MM.1S (cell line): Measurements from ENCODE around the gene ALDOB.

Experiments used
- DNase-seq: peaks from one replicate; pipeline ENCODE4 v3.0.0-alpha.2; 2015
- H2AFZ ChIP-seq: fragments of 300-600 bp; sonication (generic); 2 replicates; pipeline ENCODE4 v1.6.0; 2016; ENCODE audit warnings: antibody characterized with exemption, low read length
- H3F3A ChIP-seq: fragments of 300-600 bp; sonication (generic); 2 replicates; pipeline ENCODE4 v1.6.1; 2016; ENCODE audit warnings: mild to moderate bottlenecking, antibody characterized with exemption, low read length, moderate library complexity, mixed read lengths; ENCODE audit not compliant: insufficient read depth
- H3K27ac ChIP-seq: fragments of 300-600 bp; sonication (generic); 2 replicates; pipeline ENCODE4 v1.5.1; 2016; ENCODE audit warnings: mild to moderate bottlenecking, low read length
- H3K27me3 ChIP-seq: fragments of 300-600 bp; sonication (generic); replicated peaks from 2 replicates; pipeline ENCODE4 v1.6.0; 2016; ENCODE audit warnings: low read length; ENCODE audit not compliant: insufficient read depth
- H3K36me3 ChIP-seq: fragments of 300-600 bp; sonication (generic); replicated peaks from 2 replicates; pipeline ENCODE4 v1.6.1; 2016; ENCODE audit warnings: mild to moderate bottlenecking, low read length, mixed read lengths; ENCODE audit not compliant: insufficient read depth
- H3K4me1 ChIP-seq: fragments of 300-600 bp; sonication (generic); 2 replicates; pipeline ENCODE4 v1.6.1; 2016; ENCODE audit warnings: low read length, mixed read lengths
- H3K4me2 ChIP-seq: fragments of 300-600 bp; sonication (generic); 2 replicates; pipeline ENCODE4 v1.6.0; 2016; ENCODE audit warnings: low read depth, low read length
- H3K4me3 ChIP-seq: fragments of 300-600 bp; sonication (generic); 2 replicates; pipeline ENCODE4 v1.5.1; 2016; ENCODE audit warnings: low read length, mixed read lengths
- H3K79me2 ChIP-seq: fragments of 300-600 bp; sonication (generic); 2 replicates; pipeline ENCODE4 v1.6.1; 2016; ENCODE audit warnings: mixed run types, low read length, mixed read lengths
- H3K9ac ChIP-seq: fragments of 300-600 bp; sonication (generic); 2 replicates; pipeline ENCODE4 v1.6.1; 2016; ENCODE audit warnings: low read length, mixed read lengths
- H3K9me2 ChIP-seq: fragments of 300-600 bp; sonication (generic); replicated peaks from 2 replicates; pipeline ENCODE4 v1.6.1; 2016; ENCODE audit warnings: mild to moderate bottlenecking, low read length, mixed read lengths; ENCODE audit not compliant: insufficient read depth
- H3K9me3 ChIP-seq: fragments of 300-600 bp; sonication (generic); replicated peaks from 2 replicates; pipeline ENCODE4 v1.6.1; 2016; ENCODE audit warnings: mild to moderate bottlenecking, low read length, mixed read lengths; ENCODE audit not compliant: insufficient read depth
- H4K20me1 ChIP-seq: fragments of 300-600 bp; sonication (generic); 2 replicates; pipeline ENCODE4 v1.6.1; 2016; ENCODE audit warnings: mild to moderate bottlenecking, low read length, moderate library complexity, mixed read lengths; ENCODE audit not compliant: insufficient read depth
- CTCF ChIP-seq: fragments of 300-600 bp; sonication (generic); IDR thresholded peaks from 2 replicates; pipeline ENCODE4 v1.5.1; 2016; ENCODE audit warnings: antibody characterized with exemption, low read length, mixed read lengths
- EZH2 ChIP-seq: fragments of 300-600 bp; sonication (generic); optimal IDR thresholded peaks from 2 replicates; pipeline ENCODE3; 2017; ENCODE audit warnings: low read depth, mild to moderate bottlenecking, antibody characterized with exemption, low read length, mixed read lengths
- EZH2phosphoT487 ChIP-seq: fragments of 300-600 bp; sonication (generic); IDR thresholded peaks from 2 replicates; pipeline ENCODE4 v1.6.1; 2018; ENCODE audit warnings: antibody characterized with exemption, low read length

Gene ALDOB

DNA sequence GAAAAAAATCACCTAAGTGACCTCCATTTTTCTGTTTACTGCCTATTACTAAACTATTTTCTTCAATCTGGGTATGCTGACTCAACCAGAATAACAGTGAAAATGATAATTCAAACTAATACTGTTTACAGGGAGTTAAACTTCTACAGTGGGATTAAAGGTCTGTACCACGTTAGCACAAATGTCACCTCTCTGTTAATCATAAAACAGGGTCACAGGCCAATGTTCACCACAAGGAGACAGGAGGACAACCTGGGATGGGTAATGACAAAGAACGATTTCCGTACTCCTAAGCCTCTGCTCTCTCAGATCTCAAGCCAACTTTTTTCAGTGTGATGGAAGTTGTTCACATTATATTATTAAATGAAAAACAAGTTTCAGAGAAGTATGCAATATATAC is 2.3 kb downstream of the ALDOB start:
- Histone ChIP-seq H3K4me3 (no peak overlapping the region), H3K27ac (no peak overlapping the region), H3F3A (peaks cover 17% of the 10 kb centered on the region), H3K9ac (no peak overlapping the region), H3K79me2 (peaks cover 7% of the 10 kb centered on the region; the same call in 1 of the 2 replicates), H2AFZ (no peak overlapping the region), H3K36me3 (no peaks in the 10 kb centered on the region), H4K20me1 (no peaks in the 10 kb centered on the region), H3K9me3 (no peaks in the 10 kb centered on the region), H3K9me2 (no peaks in the 10 kb centered on the region), H3K4me1 (peaks cover 56% of the 10 kb centered on the region), H3K27me3 (no peaks in the 10 kb centered on the region), H3K4me2 (no peak overlapping the region)
- no peak for DNase-seq
- TF ChIP-seq CTCF (no peak), EZH2 (no peak), EZH2phosphoT487 (no peak)

DNA sequence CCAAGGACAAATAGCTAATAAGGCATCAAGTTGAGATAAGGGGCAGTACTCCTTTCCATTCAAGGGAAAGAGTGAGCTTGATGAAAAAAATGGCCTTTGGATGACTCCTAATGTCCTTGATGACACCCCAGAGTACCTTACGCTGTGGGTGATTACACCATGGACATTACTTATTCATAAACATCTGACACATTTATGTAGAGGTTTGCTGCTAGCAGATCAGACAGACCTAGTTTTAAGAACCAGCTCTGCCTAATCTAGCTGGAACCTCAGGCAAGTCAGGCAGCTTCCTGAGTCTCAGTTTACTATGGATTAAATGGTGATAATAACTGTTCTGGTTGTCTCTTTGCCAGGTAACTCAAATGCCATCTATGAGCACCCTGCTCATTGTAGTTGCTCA is 2.8 kb downstream of the ALDOB start:
- Histone ChIP-seq H3K4me2 (no peak overlapping the region), H3K4me3 (no peak overlapping the region), H3K36me3 (no peaks in the 10 kb centered on the region), H3F3A (peaks cover 21% of the 10 kb centered on the region), H4K20me1 (no peaks in the 10 kb centered on the region), H3K9me3 (no peaks in the 10 kb centered on the region), H2AFZ (no peak overlapping the region), H3K9me2 (no peaks in the 10 kb centered on the region), H3K27me3 (no peaks in the 10 kb centered on the region), H3K4me1 (peaks cover 54% of the 10 kb centered on the region), H3K79me2 (peaks cover 7% of the 10 kb centered on the region; the same call in 1 of the 2 replicates), H3K27ac (no peak overlapping the region), H3K9ac (no peak overlapping the region)
- TF ChIP-seq EZH2 (no peak), EZH2phosphoT487 (no peak), CTCF (no peak)
- no peak for DNase-seq

GRCh38 chr9:101432171-101432570 is 3.4 kb downstream of the ALDOB start:
- Histone ChIP-seq H3K27me3 (no peaks in the 10 kb centered on the region), H3K36me3 (no peaks in the 10 kb centered on the region), H3K9me2 (no peaks in the 10 kb centered on the region), H3K9ac (no peak overlapping the region), H3K4me1 (peaks cover 54% of the 10 kb centered on the region), H3F3A (peaks cover 27% of the 10 kb centered on the region), H3K79me2 (peaks cover 7% of the 10 kb centered on the region; the same call in 1 of the 2 replicates), H3K27ac (no peak overlapping the region), H3K4me3 (no peak overlapping the region), H2AFZ (no peak overlapping the region), H3K9me3 (no peaks in the 10 kb centered on the region), H3K4me2 (no peak overlapping the region), H4K20me1 (no peaks in the 10 kb centered on the region)
- TF ChIP-seq EZH2, result no peak
- no peak for TF ChIP-seq CTCF
- no peak for TF ChIP-seq EZH2phosphoT487
- no peak for DNase-seq
